Activated CD4-positive, alpha-beta memory T cell treated with anti-CD3 and anti-CD28 coated beads for 36 hours (primary cell): Measurements from ENCODE around the gene USF1. TPM values are rescaled to one million over a fixed set of nuclear protein-coding genes. Genes with fewer than 3 reads are reported as not detected.

Experiments used
- CTCF ChIA-PET: fragments of 350-600 bp; sonication (Branson Sonifier 250); formaldehyde crosslinking; loops from one replicate; lab custom pipeline; 2021; ENCODE audit warnings: antibody characterized with exemption, inconsistent platforms; lab: Charles Lee
- POLR2A ChIA-PET: fragments of 350-600 bp; sonication (Branson Sonifier 250); formaldehyde crosslinking; loops from one replicate; lab custom pipeline; 2021; ENCODE audit warnings: antibody characterized with exemption; lab: Charles Lee
- DNase-seq: peaks from one replicate; pipeline ENCODE4 v3.0.0-alpha.2; 2020
- H3K27ac Mint-ChIP-seq: one replicate; pipeline ENCODE4 v1.8.0; 2021; ENCODE audit warnings: mixed read lengths
- H3K27me3 Mint-ChIP-seq: one replicate; pipeline ENCODE4 v1.8.0; 2021; ENCODE audit warnings: mixed read lengths
- H3K36me3 Mint-ChIP-seq: one replicate; pipeline ENCODE4 v1.8.0; 2021; ENCODE audit warnings: mixed read lengths
- H3K4me1 Mint-ChIP-seq: one replicate; pipeline ENCODE4 v1.8.0; 2021; ENCODE audit warnings: low read depth, mixed read lengths
- H3K4me3 Mint-ChIP-seq: one replicate; pipeline ENCODE4 v1.8.0; 2021; ENCODE audit warnings: mild to moderate bottlenecking, mixed read lengths
- H3K9me3 Mint-ChIP-seq: one replicate; pipeline ENCODE4 v1.8.0; 2021; ENCODE audit warnings: mixed read lengths
- intact Hi-C: fragments of 100-400 bp; cut with micrococcal nuclease; formaldehyde crosslinking; loops from one replicate; pipeline ENCODE4 v1.15.1; 2023
- total RNA-seq, 2 experiments: library from RNA; stranded (reverse); gene quantifications; one replicate each; pipeline ENCODE4 v1.2.3, GENCODE V29; 2021

The USF1 gene
- total RNA-seq, 2 experiments from 2014 or later = 43.4 to 43.7 TPM

GRCh38 chr1:161047436-161048420 lies 2.0 kb upstream of the USF1 start:
- Mint-ChIP-seq H3K27me3 (no peaks in the 10 kb centered on the region), H3K4me3 (no peak overlapping the region), H3K9me3 (no peaks in the 10 kb centered on the region), H3K4me1 (peaks cover 21% of the 10 kb centered on the region), H3K27ac (peak overlapping the region; percentile 59), H3K36me3 (peaks cover 55% of the 10 kb centered on the region)
- DNase-seq = no peak
- POLR2A ChIA-PET = interaction anchor here (0.6 to 5.4 kb wide), 3 partner anchors 10 to 21 kb away, joined by 3 to 39 read pairs (median 7); partner anchors contain the start of gene ARHGAP30
- intact Hi-C loops = loop anchor here (10.0 kb wide), 1 partner anchor 53 kb away; no protein-coding TSS in a partner anchor
- CTCF ChIA-PET = interaction anchor here (0.9 to 11.2 kb wide), 4 partner anchors 12 to 51 kb away, joined by 4 to 153 read pairs (median 14); partner anchors contain the start of genes ARHGAP30 and KLHDC9

GRCh38 chr1:161046605-161047228 lies 940 bp upstream of the USF1 start:
- no peaks in the 10 kb centered on the region for H3K27me3 Mint-ChIP-seq
- H3K36me3 Mint-ChIP-seq = peaks cover 53% of the 10 kb centered on the region
- DNase-seq = no peak
- H3K4me3 Mint-ChIP-seq = peak overlapping the region; percentile 90
- peak overlapping the region; percentile 96 for H3K27ac Mint-ChIP-seq
- POLR2A ChIA-PET = interaction anchor here (0.6 to 5.4 kb wide), 16 partner anchors 8 to 400 kb away, joined by 3 to 39 read pairs (median 6); partner anchors contain the start of genes ARHGAP30, F11R, KLHDC9 and NIT1
- H3K4me1 Mint-ChIP-seq = peaks cover 27% of the 10 kb centered on the region
- intact Hi-C loops = loop anchor here (1.0 to 10.0 kb wide), 3 partner anchors 22 to 52 kb away; no protein-coding TSS in a partner anchor
- H3K9me3 Mint-ChIP-seq = no peaks in the 10 kb centered on the region
- CTCF ChIA-PET = interaction anchor here (0.9 to 11.2 kb wide), 6 partner anchors 13 to 58 kb away, joined by 3 to 153 read pairs (median 8); partner anchors contain the start of genes ARHGAP30 and KLHDC9

GRCh38 chr1:161044908-161045735 lies 655 bp downstream of the USF1 start:
- H3K4me3 Mint-ChIP-seq = peak overlapping the region; percentile 90
- CTCF ChIA-PET = interaction anchor here (1.0 to 11.2 kb wide), 11 partner anchors 10 to 67 kb away, joined by 3 to 153 read pairs (median 8); partner anchors contain the start of genes ARHGAP30, F11R and KLHDC9
- intact Hi-C loops = loop anchor here (1.0 to 10.0 kb wide), 4 partner anchors 50 to 87 kb away; partner anchors contain the start of gene DEDD
- peak; percentile 73 for DNase-seq
- peaks cover 54% of the 10 kb centered on the region for H3K36me3 Mint-ChIP-seq
- no peaks in the 10 kb centered on the region for H3K9me3 Mint-ChIP-seq
- peak overlapping the region; percentile 96 for H3K27ac Mint-ChIP-seq
- POLR2A ChIA-PET = interaction anchor here (0.6 to 5.4 kb wide), 21 partner anchors 7 to 398 kb away, joined by 3 to 39 read pairs (median 6); partner anchors contain the start of genes ARHGAP30, F11R, KLHDC9 and NIT1
- H3K4me1 Mint-ChIP-seq = peaks cover 29% of the 10 kb centered on the region
- no peaks in the 10 kb centered on the region for H3K27me3 Mint-ChIP-seq

- Mint-ChIP-seq H3K9me3 (no peaks in the 10 kb centered on the region), H3K27me3 (no peaks in the 10 kb centered on the region), H3K27ac (peak overlapping the region; percentile 96), H3K4me3 (peak overlapping the region; percentile 90), H3K4me1 (peaks cover 33% of the 10 kb centered on the region), H3K36me3 (peaks cover 52% of the 10 kb centered on the region)
- CTCF ChIA-PET = interaction anchor here (1.4 to 11.2 kb wide), 6 partner anchors 24 to 68 kb away, joined by 4 to 153 read pairs (median 16); partner anchors contain the start of genes ARHGAP30, F11R and KLHDC9
- intact Hi-C loops = loop anchor here (10.0 kb wide), 1 partner anchor 50 kb away; no protein-coding TSS in a partner anchor
- POLR2A ChIA-PET = interaction anchor here (0.7 to 5.4 kb wide), 7 partner anchors 12 to 68 kb away, joined by 4 to 39 read pairs (median 7); partner anchors contain the start of genes ARHGAP30 and KLHDC9
- peak; percentile 11 for DNase-seq
Measured at GRCh38 chr1:161044535-161044907, 1.3 kb downstream of the USF1 start.

GRCh38 chr1:161039546-161039945 lies 6.2 kb downstream of the USF1 start:
- Mint-ChIP-seq H3K9me3 (no peaks in the 10 kb centered on the region), H3K27me3 (no peaks in the 10 kb centered on the region), H3K4me3 (peak overlapping the region; percentile 91), H3K36me3 (peaks cover 26% of the 10 kb centered on the region), H3K27ac (peak overlapping the region; percentile 80), H3K4me1 (peaks cover 37% of the 10 kb centered on the region)
- no peak for DNase-seq
- ChIA-PET POLR2A (interaction anchor here (1.0 to 2.4 kb wide), 2 partner anchors 26 to 30 kb away, joined by 3 to 9 read pairs; partner anchors contain the start of gene ARHGAP30), CTCF (interaction anchor here (1.0 to 11.2 kb wide), 5 partner anchors 9 to 59 kb away, joined by 3 to 153 read pairs (median 5); partner anchors contain the start of gene KLHDC9)
- intact Hi-C loops = loop anchor here (2.0 kb wide), 1 partner anchor 19 kb away; the partner anchor contains the start of gene F11R

GRCh38 chr1:161039154-161039545 lies 6.6 kb downstream of the USF1 start:
- H3K27me3 Mint-ChIP-seq = no peaks in the 10 kb centered on the region
- H3K36me3 Mint-ChIP-seq = peaks cover 25% of the 10 kb centered on the region
- intact Hi-C loops = loop anchor here (2.0 kb wide), 1 partner anchor 18 kb away; the partner anchor contains the start of gene F11R
- CTCF ChIA-PET = interaction anchor here (0.9 to 11.2 kb wide), 7 partner anchors 9 to 420 kb away, joined by 3 to 153 read pairs (median 5); partner anchors contain the start of gene KLHDC9
- DNase-seq = no peak
- H3K9me3 Mint-ChIP-seq = no peaks in the 10 kb centered on the region
- H3K27ac Mint-ChIP-seq = peak overlapping the region; percentile 82
- peak overlapping the region; percentile 91 for H3K4me3 Mint-ChIP-seq
- POLR2A ChIA-PET = interaction anchor here (0.9 to 2.4 kb wide), 5 partner anchors 17 to 78 kb away, joined by 3 to 9 read pairs (median 4); partner anchors contain the start of genes ARHGAP30, F11R, NIT1 and PFDN2
- H3K4me1 Mint-ChIP-seq = peaks cover 35% of the 10 kb centered on the region

GRCh38 chr1:161038523-161039153 lies 7.1 kb downstream of the USF1 start, which contains the start of gene TSTD1:
TSTD1 (minus strand) TSS chr1:161038964; CDS start chr1:161038889, 75 bp downstream.
- intact Hi-C loops = loop anchor here (2.0 kb wide), 1 partner anchor 18 kb away; the partner anchor contains the start of gene F11R
- Mint-ChIP-seq H3K9me3 (no peaks in the 10 kb centered on the region), H3K27me3 (no peaks in the 10 kb centered on the region), H3K4me1 (peaks cover 36% of the 10 kb centered on the region), H3K4me3 (peak within 1 kb of the TSS; percentile 91), H3K36me3 (peaks cover 25% of the 10 kb centered on the region), H3K27ac (peak within 1 kb of the TSS; percentile 82)
- ChIA-PET POLR2A (interaction anchor here (0.6 to 2.4 kb wide), 9 partner anchors 8 to 79 kb away, joined by 3 to 9 read pairs (median 4); partner anchors contain the start of genes ARHGAP30, F11R, NIT1 and PFDN2), CTCF (interaction anchor here (0.6 to 11.2 kb wide), 7 partner anchors 8 to 700 kb away, joined by 3 to 153 read pairs (median 4); partner anchors contain the start of gene KLHDC9)
- peak; percentile 93 for DNase-seq

- DNase-seq = no peak
- intact Hi-C loops = loop anchor here (2.0 kb wide), 1 partner anchor 17 kb away; the partner anchor contains the start of gene F11R
- CTCF ChIA-PET = interaction anchor here (0.6 to 11.2 kb wide), 7 partner anchors 17 to 700 kb away, joined by 3 to 153 read pairs (median 4); partner anchors contain the start of genes F11R and KLHDC9
- Mint-ChIP-seq H3K4me3 (peak overlapping the region; percentile 91), H3K9me3 (no peaks in the 10 kb centered on the region), H3K36me3 (peaks cover 24% of the 10 kb centered on the region), H3K4me1 (peaks cover 38% of the 10 kb centered on the region), H3K27ac (peak overlapping the region; percentile 82), H3K27me3 (no peaks in the 10 kb centered on the region)
- POLR2A ChIA-PET = interaction anchor here (0.6 to 2.4 kb wide), 7 partner anchors 9 to 80 kb away, joined by 3 to 9 read pairs (median 4); partner anchors contain the start of genes ARHGAP30, F11R, NIT1 and PFDN2
Measured at GRCh38 chr1:161037661-161038522, 7.9 kb downstream of the USF1 start.

- CTCF ChIA-PET = interaction anchor here (1.3 to 2.3 kb wide), 2 partner anchors 8 to 13 kb away, joined by 4 to 8 read pairs; partner anchors contain the start of gene F11R
- Mint-ChIP-seq H3K4me3 (no peak overlapping the region), H3K27ac (no peak overlapping the region), H3K27me3 (no peaks in the 10 kb centered on the region), H3K4me1 (peaks cover 32% of the 10 kb centered on the region), H3K9me3 (no peaks in the 10 kb centered on the region), H3K36me3 (peaks cover 8% of the 10 kb centered on the region)
- POLR2A ChIA-PET = interaction anchor here (0.7 kb wide), 1 partner anchor 13 kb away, joined by 3 read pairs; no protein-coding TSS in a partner anchor
- no peak for DNase-seq
- intact Hi-C loops = no loop called here
Measured at GRCh38 chr1:161033751-161034150, 12.0 kb downstream of the USF1 start.
